Eye (tissue), 1 donor: ENCODE measurements around the gene ENOX1.

Source experiments
- DNase-seq: peaks from one replicate; pipeline ENCODE4 v3.0.0-alpha.2; 2015

Gene ENOX1

DNA sequence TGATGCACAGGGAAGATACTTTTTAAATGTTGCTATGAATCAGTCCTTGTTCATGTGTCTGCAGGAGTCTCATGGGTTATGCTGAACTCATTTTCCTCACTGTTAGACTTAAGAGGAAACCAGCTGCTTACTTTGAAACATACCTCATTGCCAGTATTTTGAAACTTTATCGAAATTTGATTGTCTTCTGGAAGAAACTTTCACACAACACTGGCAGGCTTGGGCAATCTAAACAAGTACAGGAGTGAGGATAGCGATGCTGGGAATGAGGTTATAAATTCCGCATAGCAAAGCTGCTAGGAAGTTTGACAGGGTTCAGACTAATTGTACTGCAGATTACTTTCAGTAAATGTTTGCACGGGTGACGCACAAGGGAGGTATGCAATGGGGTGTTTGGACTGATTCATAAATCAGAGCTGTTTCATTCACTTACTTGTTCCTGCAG lies 517.7 kb downstream of the ENOX1 start:
- peak; percentile 55 for DNase-seq

DNA sequence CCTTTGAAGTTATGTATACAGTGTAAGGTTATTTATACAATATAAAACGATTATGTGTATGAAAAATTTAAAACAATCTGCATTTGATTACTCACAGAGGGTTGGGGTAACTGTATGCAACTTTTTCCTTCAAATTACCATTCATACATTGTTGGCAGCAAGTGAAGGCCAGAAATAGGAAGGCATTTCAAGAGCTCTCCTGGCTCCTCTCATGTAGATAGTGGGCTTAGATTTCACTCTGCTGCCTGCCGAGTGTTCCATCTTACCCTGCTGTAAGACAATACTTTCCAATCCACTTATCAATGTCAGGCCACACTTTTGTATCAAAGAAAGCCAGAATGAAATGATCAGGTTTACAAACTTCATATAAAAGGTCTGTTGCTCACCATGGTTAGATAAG lies 518.1 kb downstream of the ENOX1 start:
- no peak for DNase-seq

DNA sequence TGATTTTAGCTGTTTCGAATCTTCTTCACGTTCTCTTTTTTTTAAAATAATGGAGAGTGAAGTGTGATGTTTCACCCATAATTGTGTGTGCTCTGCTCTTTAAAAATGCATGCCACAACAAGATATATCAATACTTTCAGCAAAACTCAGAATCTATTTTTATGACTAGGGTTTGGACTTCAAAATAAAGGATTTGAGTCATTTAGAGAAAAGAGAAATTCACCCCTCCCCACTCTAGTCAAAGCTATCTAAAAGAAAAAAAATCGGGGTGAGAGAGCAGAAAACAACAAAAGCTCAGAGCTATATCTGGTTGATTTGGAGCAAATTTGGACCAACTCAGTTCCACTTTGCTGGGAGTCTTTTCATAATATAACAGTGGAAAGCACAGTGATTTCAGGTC lies 518.9 kb downstream of the ENOX1 start:
- no peak for DNase-seq

DNA sequence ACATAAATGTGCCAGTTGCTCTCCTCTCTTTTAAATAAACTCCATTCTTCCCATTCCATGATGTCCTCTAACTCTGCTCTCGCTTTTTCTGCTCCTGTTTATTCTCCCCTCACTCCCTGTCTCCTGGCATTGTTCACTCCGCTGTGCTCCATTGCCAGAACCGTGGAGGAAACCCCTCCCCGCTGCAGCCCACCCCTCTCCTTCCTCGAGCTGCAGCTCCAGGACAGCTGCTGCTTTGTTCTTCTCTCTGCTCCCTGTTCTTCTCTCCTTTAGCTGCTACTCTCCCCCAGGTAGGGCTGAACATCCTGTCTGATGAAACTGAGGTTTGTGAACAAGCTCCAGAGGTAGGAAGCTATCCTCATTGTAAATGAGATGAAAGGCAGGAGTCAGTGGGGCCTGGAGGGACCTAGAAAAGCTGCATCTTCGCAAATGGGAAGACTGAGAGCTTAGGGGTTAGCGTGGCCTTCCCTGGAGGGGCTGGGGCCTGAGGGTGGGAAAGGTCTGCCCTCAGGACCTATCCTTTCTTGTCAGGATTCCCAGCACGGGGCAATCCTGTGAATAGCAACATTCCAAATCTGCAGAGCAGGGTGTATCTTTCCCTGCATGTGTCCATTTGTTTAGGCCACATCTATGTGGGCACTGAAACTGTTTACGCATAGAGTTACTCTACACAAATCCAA lies 519.7 kb downstream of the ENOX1 start:
- peak; percentile 67 for DNase-seq

DNA sequence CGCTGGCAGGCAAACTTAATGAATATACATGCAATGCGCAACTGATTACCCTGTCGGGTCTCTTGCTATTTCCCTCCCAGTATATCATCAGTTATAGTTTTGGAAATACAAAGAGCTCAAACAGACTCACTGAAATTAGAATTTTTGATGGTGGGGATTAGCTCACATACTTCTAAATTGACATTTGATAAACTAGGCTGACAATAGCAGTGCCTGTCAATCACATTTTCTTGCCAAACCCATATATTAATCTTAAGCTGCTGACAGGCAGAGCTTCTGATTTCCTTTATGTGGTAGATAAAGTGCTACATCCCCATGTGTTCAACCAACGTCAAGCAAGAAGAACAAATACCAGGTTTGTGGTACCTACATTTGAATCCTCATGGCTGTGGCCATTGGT lies 521.7 kb downstream of the ENOX1 start:
- no peak for DNase-seq

DNA sequence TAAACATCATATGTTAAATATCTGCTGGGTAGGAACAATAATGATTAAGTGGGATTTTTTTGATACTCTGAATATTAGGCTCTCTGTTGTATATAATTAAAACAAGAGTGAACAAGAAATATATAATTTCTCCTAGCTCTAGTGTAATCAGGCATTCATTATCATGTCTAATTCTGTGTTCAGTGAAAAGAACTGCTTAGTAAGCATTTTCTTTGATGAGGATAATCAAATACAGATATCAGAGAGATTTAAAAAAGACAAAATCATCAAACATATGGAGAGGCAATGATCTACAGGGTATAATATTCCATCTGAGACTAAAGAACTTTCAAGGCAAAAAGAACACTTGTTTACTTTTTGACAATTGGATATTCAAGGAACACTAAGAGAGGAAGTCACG lies 522.3 kb downstream of the ENOX1 start:
- no peak for DNase-seq

DNA sequence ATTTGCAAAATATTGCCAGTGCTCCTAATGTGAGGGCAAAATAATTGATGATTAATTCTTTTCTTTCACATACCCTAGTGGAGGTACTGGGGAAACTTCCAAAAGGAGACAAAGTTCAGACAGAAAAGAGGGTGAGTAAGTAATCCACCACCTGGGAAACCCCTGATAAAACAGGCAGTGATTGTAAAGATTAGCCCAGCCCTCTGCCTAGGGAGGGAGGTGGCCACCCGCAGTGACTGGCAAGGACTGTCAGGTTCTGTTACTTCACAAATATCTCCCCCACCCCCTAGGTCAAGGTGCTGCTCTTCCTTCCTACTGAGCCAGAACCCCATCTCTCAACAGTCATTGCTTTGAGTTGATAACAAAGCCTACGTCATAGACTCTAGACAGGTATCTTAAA lies 523.7 kb downstream of the ENOX1 start:
- DNase-seq: no peak

DNA sequence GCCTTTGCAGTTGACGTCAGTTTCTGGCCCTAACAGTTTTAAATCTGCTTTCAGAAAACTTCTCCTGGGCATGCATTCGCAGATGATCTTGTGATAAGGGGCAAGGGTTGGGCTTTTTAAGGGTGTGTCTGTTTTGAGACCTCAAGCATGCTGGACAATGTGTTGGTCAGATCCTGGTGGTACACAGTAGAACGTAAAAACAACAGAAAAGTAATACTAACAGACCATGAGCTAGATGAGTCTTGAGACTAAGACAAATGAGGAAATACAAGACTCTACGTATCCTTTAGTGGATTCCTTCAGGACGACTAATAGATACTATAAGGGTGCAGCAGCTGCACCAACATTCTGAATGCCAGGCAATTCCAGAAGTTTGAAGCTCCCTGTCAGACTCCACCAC lies 525.8 kb downstream of the ENOX1 start:
- DNase-seq: no peak

DNA sequence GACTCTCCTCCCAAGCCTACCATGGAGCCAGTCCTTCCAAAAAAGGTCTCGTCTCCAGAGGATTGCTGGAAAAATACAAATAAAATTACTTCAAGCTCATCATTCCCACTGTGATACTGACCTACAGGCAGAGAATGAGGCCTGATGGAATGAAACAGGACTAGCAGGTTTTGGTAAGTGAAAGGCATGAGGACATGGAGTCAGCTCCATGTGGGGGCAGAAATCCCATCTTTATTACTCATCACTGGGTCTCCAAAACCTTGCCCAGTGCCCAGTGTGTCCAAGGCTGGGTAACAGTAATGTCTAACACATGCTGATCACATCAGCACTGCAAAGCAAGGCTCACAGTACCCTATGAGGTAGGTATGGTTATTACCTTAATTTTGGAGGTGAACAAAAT lies 528.0 kb downstream of the ENOX1 start:
- no peak for DNase-seq

DNA sequence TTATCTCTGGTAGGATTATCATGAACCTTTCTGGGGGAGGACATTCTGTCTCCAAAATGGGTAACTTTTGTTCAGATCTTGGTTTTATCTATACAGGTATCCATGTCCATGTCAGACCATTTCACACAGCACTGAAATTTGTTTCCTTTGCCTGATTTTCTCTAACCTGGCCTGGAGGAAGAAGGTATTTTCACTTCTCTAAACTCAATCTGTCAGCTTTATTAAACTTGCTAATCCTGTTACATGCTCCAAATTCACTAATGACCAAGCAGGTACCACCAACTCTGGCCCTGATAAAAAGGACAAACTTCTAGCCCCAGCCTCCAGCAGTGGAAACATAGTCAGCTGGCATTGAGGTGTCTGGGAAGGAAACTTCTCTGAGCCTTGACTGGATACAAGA lies 529.0 kb downstream of the ENOX1 start:
- DNase-seq: no peak

DNA sequence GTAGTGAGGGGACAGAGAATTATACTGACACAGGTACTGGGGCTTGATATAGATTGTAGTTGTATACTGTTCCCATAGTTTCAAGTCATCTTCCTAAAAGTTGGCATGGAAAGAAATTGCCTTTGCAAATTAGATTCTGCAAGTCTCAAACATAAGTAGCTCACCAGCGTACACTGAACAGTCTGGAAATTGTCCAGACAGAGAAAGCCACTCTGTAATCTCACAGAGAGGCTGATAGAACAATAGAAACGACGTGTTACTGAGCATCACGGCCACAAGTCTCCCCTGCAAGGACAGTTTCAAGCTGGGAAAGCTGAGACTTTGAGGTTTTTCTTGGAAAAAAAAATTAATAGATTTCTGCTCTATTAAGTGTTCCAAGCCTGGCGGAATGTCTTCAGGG lies 534.8 kb downstream of the ENOX1 start:
- DNase-seq: no peak

DNA sequence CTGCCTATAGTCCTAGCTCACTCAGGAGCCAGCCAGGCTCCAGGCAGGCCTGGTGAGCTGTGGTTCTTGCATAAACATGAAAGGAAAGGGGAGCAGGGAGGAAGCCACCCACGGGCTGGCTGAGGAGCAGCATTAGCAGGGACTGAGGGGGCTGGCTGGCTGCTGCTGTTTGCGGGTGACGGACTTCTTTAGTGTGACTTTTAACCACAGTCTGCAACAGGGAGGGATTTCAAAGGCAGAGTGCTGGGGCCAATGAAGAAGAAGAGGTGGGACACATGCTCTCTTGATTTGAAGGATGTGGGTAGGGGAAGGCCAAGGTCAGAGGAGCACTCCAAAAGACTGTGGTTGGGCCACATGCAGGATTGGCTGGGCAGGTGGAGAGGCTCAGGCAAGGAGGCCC lies 540.4 kb downstream of the ENOX1 start:
- DNase-seq: no peak

DNA sequence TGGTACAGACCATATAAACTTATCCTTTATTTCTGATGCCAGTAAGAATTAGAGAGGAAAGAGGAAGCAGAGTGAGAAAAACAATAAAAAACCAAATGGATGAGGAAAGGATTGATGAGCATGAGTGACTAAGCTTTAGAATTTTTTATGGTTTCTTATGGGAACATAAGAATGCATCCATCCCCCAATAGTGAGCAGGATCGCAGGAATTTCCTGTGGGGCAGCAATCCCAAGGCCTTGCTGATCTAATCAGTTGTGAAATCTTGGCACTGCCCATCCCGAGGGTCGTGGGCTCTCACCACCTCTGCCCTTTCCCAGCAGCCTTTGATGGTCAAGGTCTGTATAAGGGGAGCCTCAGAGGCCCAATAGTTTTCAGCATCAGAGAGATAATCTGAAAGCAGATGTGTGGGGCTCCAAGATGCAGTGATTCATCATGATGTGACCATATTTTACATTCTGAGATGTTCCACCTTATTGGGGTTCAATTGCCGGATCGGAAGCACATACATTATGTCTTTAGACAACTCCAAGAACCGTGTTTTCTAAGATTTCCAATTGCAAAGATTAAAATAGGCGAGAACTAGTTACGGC lies 541.3 kb downstream of the ENOX1 start:
- no peak for DNase-seq

DNA sequence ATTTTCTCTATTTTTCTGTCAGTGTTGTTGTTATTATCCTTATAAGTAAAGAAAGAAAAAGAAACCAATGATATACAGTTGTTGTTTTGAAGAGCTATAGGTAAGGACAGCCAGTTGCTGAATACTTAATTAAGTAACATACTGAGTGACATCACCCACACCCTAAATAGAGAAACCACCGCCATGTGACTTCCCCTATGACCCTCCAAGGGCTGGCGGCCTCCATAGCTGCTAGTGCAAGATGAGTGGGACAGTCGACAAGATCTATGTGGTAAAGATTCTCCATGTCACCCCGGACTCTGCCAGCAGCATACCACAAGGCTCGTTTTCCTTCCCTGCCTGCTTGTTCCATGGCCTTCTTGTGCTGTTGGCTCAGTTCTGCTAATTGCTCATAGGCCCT lies 542.3 kb downstream of the ENOX1 start:
- DNase-seq: no peak

DNA sequence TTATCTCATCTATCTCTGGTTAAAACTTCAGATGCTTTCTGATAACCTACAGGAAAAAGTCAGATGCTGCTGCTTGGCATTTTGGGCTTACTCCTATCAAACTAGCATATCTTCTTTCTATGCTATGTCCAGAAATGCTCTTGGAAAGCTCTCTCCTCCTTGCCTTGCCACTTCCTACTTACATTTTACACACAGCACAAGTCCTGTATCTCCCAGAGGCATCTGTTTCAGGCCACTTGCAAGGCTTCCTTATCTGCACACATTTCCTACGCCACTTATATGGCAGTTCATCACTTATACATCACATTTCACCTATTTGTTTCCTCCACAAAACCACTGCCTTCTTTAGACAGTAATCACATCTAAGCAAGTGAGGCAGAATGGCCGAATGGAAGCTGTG lies 543.1 kb downstream of the ENOX1 start:
- no peak for DNase-seq

DNA sequence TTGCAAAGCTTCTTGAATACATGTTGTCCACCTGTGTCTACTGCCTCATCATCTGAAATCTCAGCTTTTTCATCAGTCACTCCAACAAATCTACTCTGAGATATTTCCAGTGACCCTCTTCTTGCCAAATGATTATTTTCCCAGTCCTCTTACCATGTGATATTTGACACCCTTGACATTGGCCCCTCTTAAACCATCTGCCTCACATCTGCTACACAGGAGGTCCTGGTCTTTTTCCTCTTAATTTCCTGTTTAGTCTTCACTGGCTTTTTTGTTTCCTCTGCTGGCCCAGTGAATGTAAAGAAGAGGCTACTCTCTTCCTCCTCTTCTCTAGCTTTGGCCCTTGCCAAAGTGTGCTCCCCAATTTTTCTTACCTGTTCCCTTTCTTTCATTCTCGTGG lies 544.7 kb downstream of the ENOX1 start:
- no peak for DNase-seq

DNA sequence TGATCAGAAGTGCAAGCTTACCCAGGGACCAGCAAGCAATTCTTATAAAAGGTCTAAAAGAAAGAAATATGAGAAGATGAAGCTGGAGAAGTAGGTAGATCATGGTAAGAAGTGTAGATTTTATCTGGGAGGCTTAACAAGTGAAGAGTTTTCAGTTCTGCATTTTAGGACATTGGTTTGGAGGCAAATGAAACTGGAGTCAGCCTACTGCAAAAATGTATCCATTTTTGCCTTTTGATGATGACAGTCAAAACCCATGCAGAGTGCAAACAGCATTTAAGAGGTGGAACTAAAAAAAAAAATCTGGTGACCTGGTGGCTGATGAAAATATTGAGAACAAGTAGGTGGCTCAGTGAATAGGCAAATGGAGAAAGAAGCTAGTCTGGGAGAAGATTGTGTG lies 546.5 kb downstream of the ENOX1 start:
- DNase-seq: no peak

DNA sequence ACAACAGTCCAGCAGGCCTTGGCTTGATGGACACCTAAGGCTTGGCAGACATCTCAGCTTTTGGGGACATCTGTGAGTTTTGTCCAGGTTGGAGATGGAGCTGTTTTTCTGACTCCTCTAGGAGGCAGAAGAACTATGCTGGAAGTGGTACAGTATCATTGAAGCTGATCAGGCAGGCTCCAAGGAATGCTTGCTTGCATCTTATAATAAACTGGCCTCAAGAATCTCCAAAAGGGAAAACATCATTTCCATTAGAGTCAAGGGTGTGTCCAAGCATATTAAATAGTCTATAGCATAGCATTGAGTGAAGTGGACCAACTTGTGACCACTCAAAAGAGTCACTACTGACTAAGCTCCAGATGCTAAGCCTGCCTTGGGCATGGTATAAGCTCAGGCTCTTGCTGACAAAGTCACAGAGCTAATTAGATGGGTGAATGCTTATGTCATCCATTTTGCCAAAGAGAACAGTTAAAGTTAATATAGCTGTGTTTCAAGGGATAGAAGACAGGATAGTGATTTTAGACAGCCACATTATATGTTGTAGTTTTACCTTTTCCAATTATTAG lies 547.4 kb downstream of the ENOX1 start:
- no peak for DNase-seq

DNA sequence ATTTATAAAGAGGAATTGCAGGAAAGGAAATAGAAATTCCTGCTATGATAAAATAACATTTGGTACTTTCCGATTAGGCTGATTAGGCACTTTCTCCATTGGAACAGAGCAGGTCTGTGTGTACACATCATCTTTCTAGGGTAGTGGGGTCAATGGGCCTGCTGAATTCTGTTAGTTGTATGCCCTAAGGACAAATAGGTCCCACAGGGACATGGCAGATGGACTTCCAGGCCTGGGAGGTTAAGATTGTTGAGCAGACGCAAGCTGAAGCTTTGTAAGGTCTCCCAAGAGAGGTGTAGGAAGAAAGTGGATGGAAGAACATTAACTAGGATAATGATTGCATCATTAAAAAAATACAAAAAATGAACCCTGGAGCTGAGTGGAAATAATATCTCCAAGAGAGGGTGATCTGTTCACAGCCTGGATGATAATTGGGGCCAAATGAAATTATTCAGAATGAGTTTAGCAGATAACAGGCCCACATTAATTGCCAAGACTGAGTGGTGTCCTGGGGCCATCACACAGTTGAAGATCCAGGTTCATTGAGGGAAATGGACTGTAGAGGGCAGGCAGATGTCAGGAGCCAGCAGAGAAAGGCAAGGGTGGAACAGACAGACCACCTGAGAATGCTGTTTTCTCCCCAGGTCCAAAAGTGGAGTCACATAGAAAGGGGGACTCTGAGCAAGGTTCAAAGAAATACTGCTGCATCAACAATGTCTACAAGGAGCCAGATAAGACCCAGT lies 548.3 kb downstream of the ENOX1 start:
- no peak for DNase-seq

DNA sequence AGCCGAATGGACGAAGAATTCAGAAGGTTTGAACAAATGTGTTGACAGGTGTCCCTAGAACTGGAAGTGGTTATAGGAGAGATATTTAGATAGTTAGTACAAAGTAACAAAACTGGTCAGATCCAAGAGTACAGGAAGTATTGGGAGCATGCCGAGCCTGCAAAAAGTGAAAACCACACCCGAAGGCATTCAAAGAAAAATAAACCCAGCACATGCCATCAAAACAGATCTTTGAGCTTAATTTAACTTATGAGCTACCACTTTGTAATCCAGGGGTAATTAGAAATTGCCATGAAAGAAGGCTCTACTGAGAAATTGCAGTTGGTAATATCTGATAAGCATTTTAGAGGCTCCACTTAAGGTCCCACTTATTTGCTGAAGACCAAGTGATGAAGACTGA lies 549.2 kb downstream of the ENOX1 start:
- DNase-seq: no peak

DNA sequence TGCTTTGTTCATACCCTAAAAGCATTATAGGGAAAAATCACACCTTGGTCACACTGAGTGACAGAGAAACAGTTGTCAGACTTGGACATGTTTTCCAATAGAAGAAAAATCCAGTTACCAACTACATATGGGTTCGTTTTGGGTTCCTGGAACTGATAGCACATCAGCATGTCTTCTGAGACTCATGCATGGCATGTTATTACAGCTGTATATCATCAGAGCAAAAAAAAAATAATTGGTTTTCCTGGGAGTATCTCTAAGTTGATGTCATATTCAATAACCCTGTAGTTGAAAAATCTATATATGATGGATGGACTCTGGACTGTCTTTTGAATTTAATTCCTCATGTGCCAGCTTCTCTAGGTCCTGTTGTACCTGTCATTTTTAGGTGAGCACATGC lies 551.7 kb downstream of the ENOX1 start:
- no peak for DNase-seq

DNA sequence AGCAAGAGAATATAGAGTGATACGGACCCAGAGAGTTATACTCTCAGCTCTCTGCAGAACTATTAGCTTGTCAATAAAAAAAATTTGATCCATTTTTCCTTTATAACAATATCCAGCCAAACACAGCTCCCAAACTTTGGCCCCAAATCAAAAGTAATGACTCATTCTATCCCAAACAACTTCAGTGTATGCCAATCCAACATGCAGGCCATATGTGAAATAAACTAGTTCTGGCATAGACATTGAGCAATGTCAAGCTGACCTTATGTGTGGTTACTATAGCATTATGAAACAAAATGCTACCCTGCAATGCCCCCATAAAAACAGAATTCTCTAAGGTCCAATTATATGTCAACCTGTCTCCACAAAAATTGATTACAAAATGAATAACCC lies 553.9 kb downstream of the ENOX1 start:
- DNase-seq: peak; percentile 18

DNA sequence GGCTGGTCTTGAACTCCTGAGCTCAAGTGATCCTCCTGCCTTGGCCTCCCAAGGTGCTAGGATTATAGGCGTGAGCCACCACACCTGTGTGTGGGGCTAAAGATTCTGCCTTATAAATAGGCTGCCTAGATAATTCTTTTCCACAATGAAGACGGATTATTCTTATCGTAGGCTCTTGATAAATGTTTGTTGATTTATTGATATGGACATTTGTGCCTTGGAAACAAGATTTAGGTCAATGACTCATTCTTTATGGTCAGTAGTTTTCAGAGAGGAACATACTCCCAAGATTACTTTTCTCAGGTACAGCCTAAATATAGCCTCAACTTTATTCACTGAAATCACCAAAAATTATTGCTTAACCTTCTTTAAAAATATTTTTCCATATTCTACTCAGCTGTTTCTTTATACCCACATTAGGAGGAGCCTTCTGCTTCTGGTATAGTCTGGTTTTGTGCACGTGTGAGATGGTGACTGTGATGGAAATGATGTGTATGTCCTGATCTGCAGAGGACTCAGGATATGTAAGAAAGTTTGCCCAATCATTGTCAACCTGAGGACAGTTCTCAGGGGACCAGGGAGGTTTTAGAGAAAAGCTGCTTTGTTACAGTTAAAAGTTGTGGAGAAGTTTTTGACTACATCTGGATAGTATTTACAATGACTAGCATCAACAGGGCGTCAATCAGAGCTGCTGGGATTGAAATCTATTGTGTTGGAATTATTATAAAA lies 554.5 kb downstream of the ENOX1 start:
- no peak for DNase-seq
